HCT116 (cell line): ENCODE data around the gene DUSP2.

ENCODE experiments used
- CEBPB ChIP-seq: IDR thresholded peaks from 2 replicates; pipeline ENCODE4 v1.6.1; 2012; ENCODE audit warnings: low read depth
- EGR1 ChIP-seq: IDR thresholded peaks from 2 replicates; pipeline ENCODE4 v1.6.1; 2012; ENCODE audit warnings: low read depth
- EZH2 ChIP-seq: fragments of 200-600 bp; sonication (generic); IDR thresholded peaks from 2 replicates; pipeline ENCODE4 v1.6.1; 2017; ENCODE audit warnings: antibody characterized with exemption, mixed run types
- JUND ChIP-seq: IDR thresholded peaks from 2 replicates; pipeline ENCODE4 v1.6.1; 2012
- POLR2A ChIP-seq: IDR thresholded peaks from 2 replicates; pipeline ENCODE4 v1.7.0; 2011; ENCODE audit warnings: borderline replicate concordance; ENCODE audit not compliant: insufficient read depth, insufficient read length; ENCODE audit errors: extremely low read depth
- POLR2AphosphoS5 ChIP-seq: IDR thresholded peaks from 2 replicates; pipeline ENCODE4 v1.6.1; 2011; ENCODE audit warnings: mild to moderate bottlenecking, low read depth, low read length, moderate library complexity
- ZNF274 ChIP-seq: fragments of 200-500 bp; sonication (Bioruptor generic); IDR thresholded peaks from 2 replicates; pipeline ENCODE4 v1.6.1; 2014; ENCODE audit warnings: mild to moderate bottlenecking, low read depth, low read length, inconsistent platforms
- TF ChIP-seq, protein P1 (sequence below): IDR thresholded peaks from 2 replicates; pipeline ENCODE4 v1.6.1; 2012; ENCODE audit warnings: low read depth
- TF ChIP-seq, protein P2 (sequence below), 3 experiments: fragments of 200-600 bp in 1 of 3; sonication (generic) in 1 of 3; IDR thresholded peaks in 2 of 3; conservative IDR thresholded peaks in 1 of 3; 2 replicates each; pipeline ENCODE4 v1.5.1; 2012 to 2017; ENCODE audit warnings: low read depth in 2 of 3, low read length in 2 of 3, antibody characterized with exemption in 1 of 3, borderline replicate concordance in 1 of 3, control low read depth in 1 of 3, mild to moderate bottlenecking in 1 of 3, mixed read lengths in 1 of 3, mixed run types in 1 of 3, moderate library complexity in 1 of 3; ENCODE audit not compliant: insufficient read depth in 1 of 3
- TF ChIP-seq, protein P3 (sequence below): IDR thresholded peaks from 2 replicates; pipeline ENCODE4 v1.6.1; 2012
- TF ChIP-seq, protein P4 (sequence below): IDR thresholded peaks from 2 replicates; pipeline ENCODE4 v1.6.1; 2012

DNA sequence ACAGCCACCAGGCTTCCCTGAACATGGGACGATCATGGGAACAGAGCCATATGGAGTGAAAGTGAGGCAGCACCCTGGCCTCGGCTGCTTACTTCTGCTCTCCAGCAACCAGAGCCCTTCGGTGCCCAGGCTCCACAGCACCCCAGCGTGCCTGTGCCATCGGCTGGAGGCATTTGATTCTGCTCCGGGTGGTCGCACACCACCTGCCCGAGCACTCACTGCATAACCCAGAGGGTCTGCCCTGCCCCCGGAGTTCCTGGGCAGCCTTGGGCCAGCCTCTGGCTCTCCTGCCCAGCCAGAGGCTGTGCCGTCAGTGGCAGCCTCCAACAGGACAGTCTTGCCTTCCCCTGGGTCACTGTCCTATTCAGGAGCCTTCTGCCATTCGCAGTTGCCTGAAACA, 10.8 kb downstream of the DUSP2 start:
- TF ChIP-seq, protein P1, sequence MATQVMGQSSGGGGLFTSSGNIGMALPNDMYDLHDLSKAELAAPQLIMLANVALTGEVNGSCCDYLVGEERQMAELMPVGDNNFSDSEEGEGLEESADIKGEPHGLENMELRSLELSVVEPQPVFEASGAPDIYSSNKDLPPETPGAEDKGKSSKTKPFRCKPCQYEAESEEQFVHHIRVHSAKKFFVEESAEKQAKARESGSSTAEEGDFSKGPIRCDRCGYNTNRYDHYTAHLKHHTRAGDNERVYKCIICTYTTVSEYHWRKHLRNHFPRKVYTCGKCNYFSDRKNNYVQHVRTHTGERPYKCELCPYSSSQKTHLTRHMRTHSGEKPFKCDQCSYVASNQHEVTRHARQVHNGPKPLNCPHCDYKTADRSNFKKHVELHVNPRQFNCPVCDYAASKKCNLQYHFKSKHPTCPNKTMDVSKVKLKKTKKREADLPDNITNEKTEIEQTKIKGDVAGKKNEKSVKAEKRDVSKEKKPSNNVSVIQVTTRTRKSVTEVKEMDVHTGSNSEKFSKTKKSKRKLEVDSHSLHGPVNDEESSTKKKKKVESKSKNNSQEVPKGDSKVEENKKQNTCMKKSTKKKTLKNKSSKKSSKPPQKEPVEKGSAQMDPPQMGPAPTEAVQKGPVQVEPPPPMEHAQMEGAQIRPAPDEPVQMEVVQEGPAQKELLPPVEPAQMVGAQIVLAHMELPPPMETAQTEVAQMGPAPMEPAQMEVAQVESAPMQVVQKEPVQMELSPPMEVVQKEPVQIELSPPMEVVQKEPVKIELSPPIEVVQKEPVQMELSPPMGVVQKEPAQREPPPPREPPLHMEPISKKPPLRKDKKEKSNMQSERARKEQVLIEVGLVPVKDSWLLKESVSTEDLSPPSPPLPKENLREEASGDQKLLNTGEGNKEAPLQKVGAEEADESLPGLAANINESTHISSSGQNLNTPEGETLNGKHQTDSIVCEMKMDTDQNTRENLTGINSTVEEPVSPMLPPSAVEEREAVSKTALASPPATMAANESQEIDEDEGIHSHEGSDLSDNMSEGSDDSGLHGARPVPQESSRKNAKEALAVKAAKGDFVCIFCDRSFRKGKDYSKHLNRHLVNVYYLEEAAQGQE: no peak
- TF ChIP-seq POLR2AphosphoS5 (no peak), CEBPB (no peak), POLR2A (no peak), EGR1 (no peak), ZNF274 (no peak), EZH2 (no peak), JUND (no peak)
- TF ChIP-seq, protein P2, sequence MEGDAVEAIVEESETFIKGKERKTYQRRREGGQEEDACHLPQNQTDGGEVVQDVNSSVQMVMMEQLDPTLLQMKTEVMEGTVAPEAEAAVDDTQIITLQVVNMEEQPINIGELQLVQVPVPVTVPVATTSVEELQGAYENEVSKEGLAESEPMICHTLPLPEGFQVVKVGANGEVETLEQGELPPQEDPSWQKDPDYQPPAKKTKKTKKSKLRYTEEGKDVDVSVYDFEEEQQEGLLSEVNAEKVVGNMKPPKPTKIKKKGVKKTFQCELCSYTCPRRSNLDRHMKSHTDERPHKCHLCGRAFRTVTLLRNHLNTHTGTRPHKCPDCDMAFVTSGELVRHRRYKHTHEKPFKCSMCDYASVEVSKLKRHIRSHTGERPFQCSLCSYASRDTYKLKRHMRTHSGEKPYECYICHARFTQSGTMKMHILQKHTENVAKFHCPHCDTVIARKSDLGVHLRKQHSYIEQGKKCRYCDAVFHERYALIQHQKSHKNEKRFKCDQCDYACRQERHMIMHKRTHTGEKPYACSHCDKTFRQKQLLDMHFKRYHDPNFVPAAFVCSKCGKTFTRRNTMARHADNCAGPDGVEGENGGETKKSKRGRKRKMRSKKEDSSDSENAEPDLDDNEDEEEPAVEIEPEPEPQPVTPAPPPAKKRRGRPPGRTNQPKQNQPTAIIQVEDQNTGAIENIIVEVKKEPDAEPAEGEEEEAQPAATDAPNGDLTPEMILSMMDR (IDR thresholded peaks at IDR 0.05 in 2 of 3, conservative IDR thresholded peaks at IDR 0.05 in 1 of 3; ENCODE audit: borderline replicate concordance in 1 of 3, insufficient read depth in 1 of 3, low read depth in 2 of 3, low read length in 2 of 3): no peak
- TF ChIP-seq, protein P3, sequence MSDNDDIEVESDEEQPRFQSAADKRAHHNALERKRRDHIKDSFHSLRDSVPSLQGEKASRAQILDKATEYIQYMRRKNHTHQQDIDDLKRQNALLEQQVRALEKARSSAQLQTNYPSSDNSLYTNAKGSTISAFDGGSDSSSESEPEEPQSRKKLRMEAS: no peak
- TF ChIP-seq, protein P4, sequence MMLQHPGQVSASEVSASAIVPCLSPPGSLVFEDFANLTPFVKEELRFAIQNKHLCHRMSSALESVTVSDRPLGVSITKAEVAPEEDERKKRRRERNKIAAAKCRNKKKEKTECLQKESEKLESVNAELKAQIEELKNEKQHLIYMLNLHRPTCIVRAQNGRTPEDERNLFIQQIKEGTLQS: no peak
